H9 (cell line): ENCODE measurements around the gene TNIP3. TPM values are rescaled to one million over a fixed set of nuclear protein-coding genes. Genes with fewer than 3 reads are reported as not detected.

Experiments used
- DNase-seq: peaks from one replicate; pipeline ENCODE4 v3.0.0-alpha.2; 2017
- H2AFZ ChIP-seq: one replicate; pipeline ENCODE4 v1.6.1; 2013; ENCODE audit warnings: mild to moderate bottlenecking, low read length, control low read depth, moderate library complexity
- H2AK5ac ChIP-seq: 2 replicates; pipeline ENCODE4 v1.6.1; 2013; ENCODE audit warnings: low read length, control low read depth, mixed read lengths; ENCODE audit not compliant: insufficient read length
- H2BK120ac ChIP-seq: one replicate; pipeline ENCODE4 v1.6.1; 2013; ENCODE audit warnings: low read depth, mild to moderate bottlenecking, low read length, control low read depth, inconsistent platforms; ENCODE audit not compliant: poor library complexity, severe bottlenecking
- H2BK12ac ChIP-seq: 2 replicates; pipeline ENCODE4 v1.6.1; 2013; ENCODE audit warnings: low read length, control low read depth, mixed read lengths, low read depth; ENCODE audit not compliant: insufficient read length
- H2BK15ac ChIP-seq: 2 replicates; pipeline ENCODE4 v1.6.1; 2013; ENCODE audit warnings: low read depth, low read length, control low read depth
- H2BK20ac ChIP-seq: one replicate; pipeline ENCODE4 v1.6.1; 2013; ENCODE audit warnings: low read depth, mild to moderate bottlenecking, low read length, control low read depth, inconsistent platforms; ENCODE audit not compliant: poor library complexity, severe bottlenecking
- H2BK5ac ChIP-seq: 2 replicates; pipeline ENCODE4 v1.6.1; 2013; ENCODE audit warnings: low read length, control low read depth, mixed read lengths; ENCODE audit not compliant: insufficient read length
- H3K14ac ChIP-seq: 2 replicates; pipeline ENCODE4 v1.6.1; 2013; ENCODE audit warnings: low read length, control low read depth; ENCODE audit not compliant: insufficient read depth
- H3K18ac ChIP-seq: 2 replicates; pipeline ENCODE4 v1.6.1; 2013; ENCODE audit warnings: low read depth, mild to moderate bottlenecking, mixed read lengths, low read length, control low read depth; ENCODE audit not compliant: insufficient read length
- H3K23ac ChIP-seq: 2 replicates; pipeline ENCODE4 v1.6.1; 2013; ENCODE audit warnings: low read length, control low read depth, mixed read lengths, low read depth; ENCODE audit not compliant: insufficient read length
- H3K23me2 ChIP-seq: 2 replicates; pipeline ENCODE4 v1.6.1; 2013; ENCODE audit warnings: low read depth, mild to moderate bottlenecking, mixed read lengths, low read length, control low read depth; ENCODE audit not compliant: insufficient read length, poor library complexity, severe bottlenecking
- H3K27ac ChIP-seq: 2 replicates; pipeline ENCODE4 v1.5.1; 2013; ENCODE audit warnings: low read length, control low read depth, mixed read lengths, low read depth; ENCODE audit not compliant: insufficient read length
- H3K27me3 ChIP-seq: 2 replicates; pipeline ENCODE4 v1.6.1; 2013; ENCODE audit warnings: low read length, control low read depth, inconsistent platforms; ENCODE audit not compliant: insufficient read depth
- H3K4ac ChIP-seq: 2 replicates; pipeline ENCODE4 v1.6.1; 2013; ENCODE audit warnings: low read depth, mild to moderate bottlenecking, control low read depth, inconsistent platforms, low read length, moderate library complexity
- H3K4me1 ChIP-seq: 2 replicates; pipeline ENCODE4 v1.6.1; 2013; ENCODE audit warnings: low read length, control low read depth, inconsistent platforms; ENCODE audit not compliant: insufficient read depth
- H3K4me2 ChIP-seq: 2 replicates; pipeline ENCODE4 v1.6.1; 2013; ENCODE audit warnings: low read length, control low read depth, mixed read lengths; ENCODE audit not compliant: insufficient read length, insufficient read depth
- H3K56ac ChIP-seq: 2 replicates; pipeline ENCODE4 v1.6.1; 2013; ENCODE audit warnings: low read depth, mild to moderate bottlenecking, mixed read lengths, low read length, control low read depth; ENCODE audit not compliant: insufficient read length
- H3K79me1 ChIP-seq: 2 replicates; pipeline ENCODE4 v1.6.1; 2013; ENCODE audit warnings: low read depth, mild to moderate bottlenecking, moderate library complexity, low read length, control low read depth, inconsistent platforms; ENCODE audit not compliant: insufficient read depth, poor library complexity, severe bottlenecking
- H3K79me2 ChIP-seq: 2 replicates; pipeline ENCODE4 v1.6.1; 2013; ENCODE audit warnings: low read length, control low read depth, inconsistent platforms; ENCODE audit not compliant: insufficient read depth
- H3K9ac ChIP-seq: 2 replicates; pipeline ENCODE4 v1.6.1; 2013; ENCODE audit warnings: low read length, control low read depth, mixed read lengths; ENCODE audit not compliant: insufficient read length; ENCODE audit errors: extremely low read depth
- H3K9me3 ChIP-seq: one replicate; pipeline ENCODE4 v1.6.1; 2013; ENCODE audit warnings: low read depth, low read length, inconsistent platforms; ENCODE audit not compliant: control insufficient read depth
- H3T11ph ChIP-seq: one replicate; pipeline ENCODE4 v1.6.1; 2013; ENCODE audit warnings: mild to moderate bottlenecking, low read length, control low read depth, inconsistent platforms
- H4K20me1 ChIP-seq: one replicate; pipeline ENCODE4 v1.6.1; 2013; ENCODE audit not compliant: control insufficient read depth, insufficient read length, insufficient read depth
- H4K5ac ChIP-seq: 2 replicates; pipeline ENCODE4 v1.6.1; 2013; ENCODE audit warnings: low read depth, mild to moderate bottlenecking, mixed read lengths, low read length, control low read depth; ENCODE audit not compliant: insufficient read length
- H4K8ac ChIP-seq: replicated peaks from 2 replicates; pipeline ENCODE4 v1.6.1; 2013; ENCODE audit warnings: low read length, control low read depth, mixed read lengths, low read depth; ENCODE audit not compliant: insufficient read length
- H4K91ac ChIP-seq: 2 replicates; pipeline ENCODE4 v1.6.1; 2013; ENCODE audit warnings: low read depth, mild to moderate bottlenecking, moderate library complexity, mixed read lengths, low read length, control low read depth; ENCODE audit not compliant: insufficient read length
- H3K27ac Mint-ChIP-seq, 3 experiments: 2 replicates in 2 of 3; 3 replicates in 1 of 3; pipeline ENCODE4 v1.8.0; 2020 to 2021; ENCODE audit warnings: mixed read lengths in 3 of 3, mild to moderate bottlenecking in 1 of 3, moderate library complexity in 1 of 3
- H3K27me3 Mint-ChIP-seq: 2 replicates; pipeline ENCODE4 v1.8.0; 2021; ENCODE audit warnings: low read depth, mild to moderate bottlenecking, moderate library complexity, mixed read lengths
- H3K36me3 Mint-ChIP-seq, 3 experiments: 2 replicates in 2 of 3; 3 replicates in 1 of 3; pipeline ENCODE4 v1.8.0; 2020 to 2021; ENCODE audit warnings: low read depth in 3 of 3, mixed read lengths in 3 of 3; ENCODE audit not compliant: insufficient read depth in 1 of 3
- H3K4me1 Mint-ChIP-seq, 2 experiments: 2 replicates each; pipeline ENCODE4 v1.8.0; 2020; ENCODE audit warnings: mixed read lengths in 2 of 2
- H3K4me3 Mint-ChIP-seq, 2 experiments: 2 replicates in 1 of 2; 3 replicates in 1 of 2; pipeline ENCODE4 v1.8.0; 2020 to 2021; ENCODE audit warnings: mild to moderate bottlenecking in 2 of 2, mixed read lengths in 2 of 2, moderate library complexity in 1 of 2
- H3K9me3 Mint-ChIP-seq, 2 experiments: 2 replicates in 1 of 2; 3 replicates in 1 of 2; pipeline ENCODE4 v1.8.0; 2020; ENCODE audit warnings: mild to moderate bottlenecking in 2 of 2, mixed read lengths in 2 of 2, moderate library complexity in 1 of 2
- WGBS: extraction: QIAGEN DNeasy Blood & Tissue Kit; methylation state at CpG from one replicate; pipeline ENCODE4 v1.1.7; 2013; ENCODE audit warnings: missing lambda C conversion rate, low lambda C conversion rate, mixed read lengths; ENCODE audit not compliant: insufficient read length; ENCODE audit errors: extremely low coverage; 5-methylcytosine and 5-hydroxymethylcytosine counted together
- total RNA-seq: library from RNA; stranded (reverse); gene quantifications from 2 replicates; pipeline ENCODE4 v1.2.1, GENCODE V29; 2021
- TF ChIP-seq, protein P1 (sequence below): fragments of 200-600 bp; sonication (generic); conservative IDR thresholded peaks from 3 replicates; pipeline ENCODE4 v1.8.0; 2021; ENCODE audit warnings: antibody characterized with exemption, mild to moderate bottlenecking

Gene TNIP3
- total RNA-seq, 1 experiment from 2014 or later = not detected

DNA sequence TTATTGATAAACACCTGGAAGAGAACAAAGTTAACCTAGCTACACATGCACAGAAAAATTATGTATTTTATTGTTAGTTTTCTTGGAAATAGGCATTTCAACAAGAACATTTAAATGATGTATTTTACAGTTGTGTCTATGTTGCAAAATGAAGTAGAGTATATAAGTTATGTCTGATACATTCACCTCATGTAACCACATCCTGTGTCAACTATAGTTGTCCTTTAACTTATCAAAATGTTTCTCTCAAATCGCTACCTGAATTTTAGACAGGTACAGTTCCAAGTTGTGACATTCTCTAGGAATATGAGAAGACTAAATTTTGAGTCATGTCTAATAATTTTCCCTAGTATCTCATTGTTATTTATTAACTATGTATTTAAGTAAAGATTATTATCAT lies 27.2 kb upstream of the TNIP3 start:
- peaks cover 5% of the 10 kb centered on the region; the same call in 1 of the 2 replicates for H3K4me1 ChIP-seq
- H3K27ac ChIP-seq = no peak overlapping the region
- H3K23me2 ChIP-seq = no peaks in the 10 kb centered on the region
- H2BK5ac ChIP-seq = no peak overlapping the region
- no peaks in the 10 kb centered on the region for H3K79me1 ChIP-seq
- H3K36me3 Mint-ChIP-seq = no peaks in the 10 kb centered on the region
- H4K91ac ChIP-seq = no peak overlapping the region
- no peak overlapping the region for H3K56ac ChIP-seq
- no peak overlapping the region for H2BK12ac ChIP-seq
- TF ChIP-seq, protein P1, sequence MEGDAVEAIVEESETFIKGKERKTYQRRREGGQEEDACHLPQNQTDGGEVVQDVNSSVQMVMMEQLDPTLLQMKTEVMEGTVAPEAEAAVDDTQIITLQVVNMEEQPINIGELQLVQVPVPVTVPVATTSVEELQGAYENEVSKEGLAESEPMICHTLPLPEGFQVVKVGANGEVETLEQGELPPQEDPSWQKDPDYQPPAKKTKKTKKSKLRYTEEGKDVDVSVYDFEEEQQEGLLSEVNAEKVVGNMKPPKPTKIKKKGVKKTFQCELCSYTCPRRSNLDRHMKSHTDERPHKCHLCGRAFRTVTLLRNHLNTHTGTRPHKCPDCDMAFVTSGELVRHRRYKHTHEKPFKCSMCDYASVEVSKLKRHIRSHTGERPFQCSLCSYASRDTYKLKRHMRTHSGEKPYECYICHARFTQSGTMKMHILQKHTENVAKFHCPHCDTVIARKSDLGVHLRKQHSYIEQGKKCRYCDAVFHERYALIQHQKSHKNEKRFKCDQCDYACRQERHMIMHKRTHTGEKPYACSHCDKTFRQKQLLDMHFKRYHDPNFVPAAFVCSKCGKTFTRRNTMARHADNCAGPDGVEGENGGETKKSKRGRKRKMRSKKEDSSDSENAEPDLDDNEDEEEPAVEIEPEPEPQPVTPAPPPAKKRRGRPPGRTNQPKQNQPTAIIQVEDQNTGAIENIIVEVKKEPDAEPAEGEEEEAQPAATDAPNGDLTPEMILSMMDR = no peak
- H2BK15ac ChIP-seq = no peak overlapping the region
- H3K4me1 Mint-ChIP-seq = peaks cover 13 to 15% of the 10 kb centered on the region in 2 experiments
- H3K23ac ChIP-seq = no peak overlapping the region
- H3K27me3 ChIP-seq = no peaks in the 10 kb centered on the region
- H3K4me2 ChIP-seq = no peak overlapping the region
- no peak overlapping the region for H3K18ac ChIP-seq
- no peaks in the 10 kb centered on the region for H4K20me1 ChIP-seq
- DNase-seq = no peak
- H3K27ac Mint-ChIP-seq = no peak overlapping the region
- H3T11ph ChIP-seq = no peak overlapping the region
- H3K4me3 Mint-ChIP-seq = no peak overlapping the region
- no peak overlapping the region for H2BK20ac ChIP-seq
- no peak overlapping the region for H3K14ac ChIP-seq
- no peak overlapping the region for H3K4ac ChIP-seq
- no peaks in the 10 kb centered on the region for H3K9me3 Mint-ChIP-seq
- no peak overlapping the region for H4K5ac ChIP-seq
- no peaks in the 10 kb centered on the region for H3K79me2 ChIP-seq
- H3K27me3 Mint-ChIP-seq = no peaks in the 10 kb centered on the region
- no peak overlapping the region for H4K8ac ChIP-seq
- WGBS = no CpG with 5 or more reads among the region's 1 CpG
- no peak overlapping the region for H3K9ac ChIP-seq
- H2AFZ ChIP-seq = no peak overlapping the region
- no peak overlapping the region for H2BK120ac ChIP-seq
- no peak overlapping the region for H2AK5ac ChIP-seq
- H3K9me3 ChIP-seq = no peaks in the 10 kb centered on the region
